ENCODE measurements around the gene ITGB3. TPM values are rescaled to one million over a fixed set of nuclear protein-coding genes. Genes with fewer than 3 reads are reported as not detected.

The ITGB3 gene
- total RNA-seq, 2 donors from 2014 or later = 5.9 to 19.5 TPM

Other genes with a start within 250 kb of the ITGB3 start
- 10 to 100 TPM; 75.7 to 83.9 TPM for gene CDC27, start 64.5 kb upstream of the ITGB3 start, total RNA-seq
- 1,000 to 10,000 TPM; 4,221 to 5,418 TPM for gene MYL4, start 44.5 kb upstream of the ITGB3 start, total RNA-seq
- 1 to 10 TPM; 5.7 to 6.8 TPM for gene EFCAB13, start 70.1 kb downstream of the ITGB3 start, total RNA-seq